ENCODE data around the gene RNF121. TPM values are rescaled to one million over a fixed set of nuclear protein-coding genes. Genes with fewer than 3 reads are reported as not detected.
"Not testable (repeated sequence)": the region's sequence is repeated elsewhere in the genome, so short reads cannot be mapped to it uniquely, and the experiment has no call there.

RNF121 gene
- total RNA-seq, 6 experiments from 2014 or later, result 36.7 to 41.6 (median 38.7) TPM

- not testable (repeated sequence) for H3K4me3 Mint-ChIP-seq; H3K27ac Mint-ChIP-seq; H3K9me3 Mint-ChIP-seq; DNase-seq; H3K27me3 Mint-ChIP-seq (ENCODE audit: insufficient read depth)
- TF ChIP-seq CTCF (IDR thresholded peaks at IDR 0.05), result peak; percentile 33; the same call in 1 of the 2 replicates
- peaks cover 37% of the 10 kb centered on the region for H3K36me3 Mint-ChIP-seq (ENCODE audit: low read depth)
- peaks cover 14% of the 10 kb centered on the region for H3K4me1 Mint-ChIP-seq (ENCODE audit: low read depth)
Measured at GRCh38 chr11:71911321-71911985, 17.4 kb upstream of the RNF121 start.

- not testable (repeated sequence) for H3K4me3 Mint-ChIP-seq; H3K27ac Mint-ChIP-seq; DNase-seq; H3K27me3 Mint-ChIP-seq (ENCODE audit: insufficient read depth); H3K9me3 Mint-ChIP-seq
- peaks cover 40% of the 10 kb centered on the region for H3K36me3 Mint-ChIP-seq (ENCODE audit: low read depth)
- H3K4me1 Mint-ChIP-seq (ENCODE audit: low read depth), result peaks cover 14% of the 10 kb centered on the region
Measured at GRCh38 chr11:71911986-71912340, 16.9 kb upstream of the RNF121 start.

- Mint-ChIP-seq H3K4me1 (ENCODE audit: low read depth) (peaks cover 21% of the 10 kb centered on the region), H3K36me3 (ENCODE audit: low read depth) (peaks cover 44% of the 10 kb centered on the region), H3K4me3 (no peak overlapping the region), H3K27me3 (ENCODE audit: insufficient read depth) (no peaks in the 10 kb centered on the region; the same call in 1 of the 2 replicates), H3K9me3 (no peaks in the 10 kb centered on the region), H3K27ac (peak overlapping the region; percentile 44)
- DNase-seq, result no peak
- no peak for TF ChIP-seq CTCF (IDR thresholded peaks at IDR 0.05)
Measured at GRCh38 chr11:71913756-71914526, 14.9 kb upstream of the RNF121 start.

DNA sequence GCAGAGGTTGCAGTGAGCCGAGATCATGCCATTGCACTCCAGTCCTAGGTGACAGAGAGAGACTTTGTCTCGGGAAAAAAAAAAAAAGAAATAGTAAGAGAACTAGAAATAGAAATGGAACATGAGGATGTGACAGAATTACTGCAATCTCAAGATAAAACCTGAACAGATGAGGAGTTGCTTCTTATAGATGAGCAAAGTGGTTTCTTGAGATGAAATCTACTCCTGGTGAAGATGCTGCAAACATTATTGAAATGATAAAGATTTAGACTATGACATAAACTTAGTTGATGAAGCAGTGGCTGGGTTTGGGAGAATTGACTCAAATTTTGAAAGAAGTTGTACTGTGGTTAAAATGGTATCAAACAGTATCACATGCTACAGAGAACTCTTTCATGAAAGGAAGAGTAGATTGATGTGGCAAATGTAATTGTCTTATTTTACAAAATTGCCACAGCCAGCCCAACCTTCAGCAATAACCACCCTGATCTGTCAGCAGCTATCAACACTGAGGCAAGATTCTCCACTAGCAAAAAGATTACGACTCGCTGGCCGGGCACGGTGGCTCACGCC, 14.1 kb upstream of the RNF121 start:
- Mint-ChIP-seq H3K36me3 (ENCODE audit: low read depth) (peaks cover 44% of the 10 kb centered on the region), H3K27me3 (ENCODE audit: insufficient read depth) (no peaks in the 10 kb centered on the region; the same call in 1 of the 2 replicates), H3K4me3 (no peak overlapping the region), H3K27ac (peak overlapping the region; percentile 44), H3K4me1 (ENCODE audit: low read depth) (peaks cover 21% of the 10 kb centered on the region), H3K9me3 (no peaks in the 10 kb centered on the region)
- DNase-seq, result no peak
- TF ChIP-seq CTCF (IDR thresholded peaks at IDR 0.05), result no peak

DNA sequence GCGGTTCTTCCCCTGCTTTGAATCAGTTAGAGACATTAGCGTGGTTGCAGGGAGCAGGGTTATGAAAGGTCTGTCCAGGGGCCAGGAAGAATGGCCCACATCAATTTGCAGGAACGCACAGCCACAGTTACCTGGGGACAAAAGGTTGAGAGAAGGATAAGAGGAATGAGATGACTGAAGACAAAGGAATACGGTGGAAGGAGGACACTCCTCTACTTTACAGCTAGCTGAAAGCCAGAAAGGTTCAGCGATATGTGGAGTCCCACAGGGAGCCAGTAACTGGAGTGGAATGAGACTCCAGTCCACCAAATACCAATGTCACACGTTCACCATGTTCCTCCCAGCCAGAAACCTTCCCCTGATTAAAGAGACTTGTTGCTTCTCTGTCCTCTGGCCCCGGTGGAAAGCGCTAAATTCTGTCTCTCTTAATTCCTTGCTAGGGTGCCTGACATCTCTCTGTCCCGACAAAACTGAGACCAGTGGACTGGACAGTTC, 11.2 kb upstream of the RNF121 start:
- peaks cover 21% of the 10 kb centered on the region for H3K4me1 Mint-ChIP-seq (ENCODE audit: low read depth)
- H3K36me3 Mint-ChIP-seq (ENCODE audit: low read depth), result peaks cover 36% of the 10 kb centered on the region
- DNase-seq, result no peak
- H3K27me3 Mint-ChIP-seq (ENCODE audit: insufficient read depth), result no peaks in the 10 kb centered on the region; the same call in 1 of the 2 replicates
- no peak for TF ChIP-seq CTCF (IDR thresholded peaks at IDR 0.05)
- no peak overlapping the region for H3K4me3 Mint-ChIP-seq
- H3K9me3 Mint-ChIP-seq, result no peaks in the 10 kb centered on the region
- H3K27ac Mint-ChIP-seq, result no peak overlapping the region
